HG02610 (cell line): Measurements from ENCODE around the gene TPT1.
"Not testable (repeated sequence)": the region's sequence is repeated elsewhere in the genome, so short reads cannot be mapped to it uniquely, and the experiment has no call there.

Experiments used
- ATAC-seq: cut with Tn5 transposase; IDR thresholded peaks from one replicate; pipeline ENCODE4 v1.9.1; 2021; ENCODE audit warnings: mild to moderate bottlenecking, moderate library complexity; ENCODE audit not compliant: unreplicated experiment

The TPT1 gene

DNA sequence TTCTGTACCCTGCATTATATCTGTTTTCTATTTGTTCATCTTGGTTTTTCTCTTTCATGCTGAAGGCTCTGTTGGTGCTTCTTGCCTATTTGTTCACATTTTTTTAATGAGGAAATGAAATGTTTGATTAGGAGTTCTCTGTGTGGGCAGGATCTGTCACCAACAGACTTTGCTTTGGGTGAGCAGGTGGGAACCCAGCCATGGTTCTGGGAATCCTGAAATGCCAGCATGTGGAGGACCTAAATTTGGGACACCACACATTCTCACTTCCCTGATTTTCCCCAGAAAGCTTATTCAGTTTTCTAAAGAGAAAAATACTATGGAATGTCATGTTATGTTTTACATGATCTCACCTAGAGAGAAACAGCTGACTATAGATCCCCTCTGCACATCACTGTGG lies 34.0 kb downstream of the TPT1 start:
- no peak for ATAC-seq

DNA sequence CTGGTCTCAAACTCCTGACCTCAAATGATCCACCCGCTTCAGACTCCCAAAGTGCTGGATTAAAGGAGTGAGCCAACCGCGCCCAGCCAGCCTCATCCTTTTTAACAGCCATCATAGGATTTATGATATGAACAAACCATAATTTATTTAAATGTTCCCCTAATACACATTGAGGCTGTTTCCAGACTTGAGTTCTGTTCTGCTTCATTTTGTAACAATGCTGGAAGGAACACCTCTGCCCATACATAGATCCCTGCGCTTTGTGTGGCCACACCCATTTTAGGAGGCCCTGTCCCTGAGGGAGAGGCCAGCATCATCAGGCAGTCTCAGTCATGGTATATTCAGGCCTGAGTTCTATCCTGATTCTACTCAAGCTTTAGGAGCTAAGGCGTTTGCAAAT lies 35.9 kb downstream of the TPT1 start:
- ATAC-seq = no peak

DNA sequence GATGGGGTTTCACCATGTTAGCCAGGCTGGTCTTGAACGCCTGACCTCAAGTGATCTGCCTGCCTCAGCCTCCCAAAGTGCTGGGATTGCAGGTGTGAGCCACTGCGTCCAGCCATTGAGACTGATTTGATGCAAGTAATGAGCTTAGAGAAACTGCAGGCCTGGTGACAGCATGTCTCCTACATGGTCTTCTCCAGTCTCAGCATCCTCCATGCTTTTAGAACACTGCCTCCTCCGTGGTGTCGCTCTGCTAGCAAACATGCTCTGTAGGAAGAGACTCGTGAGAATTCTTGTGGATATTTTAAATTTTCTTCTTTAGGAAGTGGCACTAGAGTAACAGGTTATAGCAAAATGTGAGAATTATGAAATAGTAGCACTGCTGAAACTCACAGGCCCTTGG lies 37.1 kb downstream of the TPT1 start:
- ATAC-seq = no peak

DNA sequence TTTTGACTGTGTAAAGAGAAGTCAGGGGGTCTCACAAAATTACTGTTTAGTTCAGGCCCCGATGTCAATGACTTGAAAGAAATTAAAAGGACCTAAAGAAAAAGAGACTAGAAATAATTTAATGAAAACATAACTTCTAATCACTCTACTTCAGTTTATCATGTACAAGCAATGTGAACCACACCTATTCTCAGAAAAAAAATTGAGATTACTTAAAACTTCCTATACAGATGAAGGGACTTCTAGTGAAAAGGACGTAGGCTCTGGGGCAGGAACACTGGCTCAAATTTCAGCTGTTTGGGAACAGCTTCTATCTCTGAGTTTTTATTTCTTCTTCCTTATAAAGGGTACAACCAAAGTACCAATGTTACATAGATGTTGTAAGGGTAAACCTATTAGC lies 38.0 kb downstream of the TPT1 start:
- ATAC-seq = no peak

DNA sequence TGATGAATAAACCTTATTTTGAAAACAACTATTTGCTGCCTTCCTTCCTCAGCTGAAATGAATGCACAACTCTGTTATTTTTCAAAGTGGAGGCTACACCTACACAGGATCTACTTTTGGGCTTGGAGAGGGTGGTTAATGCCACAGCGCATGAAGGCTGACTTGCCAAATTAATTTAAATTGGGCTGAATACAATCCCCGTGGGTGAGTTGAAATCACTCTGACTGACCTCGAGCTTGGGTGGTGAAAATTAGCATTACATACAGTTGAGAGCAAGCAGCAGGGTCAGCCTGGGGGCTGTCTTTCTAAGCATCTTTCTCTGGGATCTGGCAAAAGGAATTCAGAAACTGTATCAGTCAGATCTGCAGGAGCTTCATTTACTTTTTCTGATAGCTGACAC lies 38.5 kb downstream of the TPT1 start:
- ATAC-seq = no peak

DNA sequence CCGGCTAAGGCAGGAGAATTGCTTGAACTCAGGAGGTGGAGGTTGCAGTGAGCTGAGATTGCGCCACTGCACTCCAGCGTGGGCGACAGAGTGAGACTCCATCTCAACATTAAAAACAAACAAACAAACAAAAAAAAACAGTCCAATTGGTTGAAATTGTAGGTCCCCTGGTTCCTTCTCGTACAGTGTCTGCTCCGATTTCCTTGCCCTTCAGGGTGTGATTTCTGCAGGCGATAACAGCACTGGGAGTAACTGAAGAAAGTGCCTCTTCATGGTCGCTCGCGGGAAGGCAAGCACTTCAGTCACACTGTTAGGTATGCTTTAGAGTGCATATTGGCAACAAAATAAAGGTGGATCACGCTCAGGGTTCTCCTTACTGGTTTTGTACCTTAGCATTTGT lies 39.7 kb downstream of the TPT1 start:
- no peak for ATAC-seq

DNA sequence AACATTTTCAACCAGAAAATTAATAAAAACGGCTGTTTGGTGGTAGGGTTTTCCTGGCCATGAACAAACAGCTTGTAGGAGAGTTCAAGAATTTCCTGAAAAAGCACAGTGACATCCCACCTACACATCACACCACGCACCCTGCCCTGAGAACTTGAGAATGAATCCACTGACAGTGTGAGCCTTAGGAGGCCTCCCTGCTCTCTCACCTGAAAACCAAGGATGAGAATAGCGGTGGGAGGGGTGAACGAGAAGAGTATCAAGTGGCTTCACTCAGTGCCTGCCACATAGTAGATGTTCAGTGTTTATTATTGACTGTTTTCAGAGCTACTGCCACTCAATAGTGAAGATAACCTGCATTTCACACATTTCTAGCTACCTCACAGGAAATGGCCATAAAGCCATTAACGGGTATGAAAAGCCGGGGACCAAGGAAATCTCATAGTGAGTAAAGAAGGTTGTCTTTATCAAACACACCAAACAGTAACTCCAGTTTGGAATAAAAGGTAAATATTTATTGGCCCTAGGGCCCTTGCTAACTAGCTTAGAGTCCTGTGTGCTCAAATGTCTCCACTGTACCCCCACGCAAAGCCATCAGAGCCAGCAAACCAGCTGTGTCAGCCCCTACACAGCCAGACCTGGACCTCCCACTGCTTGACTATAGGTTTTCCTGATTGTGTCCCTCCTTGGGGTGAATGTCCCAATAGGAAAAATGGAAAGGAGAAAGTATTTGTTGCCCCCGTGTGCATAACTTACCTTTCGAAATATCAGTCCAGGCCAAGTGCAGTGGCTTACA lies 40.6 kb downstream of the TPT1 start:
- ATAC-seq = no peak

DNA sequence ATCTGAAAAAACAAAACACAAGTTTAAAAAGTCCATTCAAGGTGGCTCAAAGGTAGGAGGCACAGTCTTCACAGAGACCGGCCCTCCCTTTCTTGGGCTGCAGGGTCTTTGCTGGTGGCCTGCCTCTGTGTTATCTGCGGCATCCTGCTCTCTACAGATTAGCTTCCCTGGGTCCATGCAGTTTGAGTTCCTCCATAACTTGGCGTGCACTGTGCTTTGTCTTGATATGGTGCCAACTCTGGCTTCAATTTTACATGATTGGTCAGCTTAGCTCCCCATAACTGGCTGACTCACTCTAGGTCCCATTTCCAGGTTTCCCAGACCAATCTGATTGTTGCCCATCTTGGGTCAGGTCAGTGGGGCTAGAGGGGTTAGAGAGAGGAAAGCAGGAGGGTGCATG lies 41.8 kb downstream of the TPT1 start:
- ATAC-seq = no peak

DNA sequence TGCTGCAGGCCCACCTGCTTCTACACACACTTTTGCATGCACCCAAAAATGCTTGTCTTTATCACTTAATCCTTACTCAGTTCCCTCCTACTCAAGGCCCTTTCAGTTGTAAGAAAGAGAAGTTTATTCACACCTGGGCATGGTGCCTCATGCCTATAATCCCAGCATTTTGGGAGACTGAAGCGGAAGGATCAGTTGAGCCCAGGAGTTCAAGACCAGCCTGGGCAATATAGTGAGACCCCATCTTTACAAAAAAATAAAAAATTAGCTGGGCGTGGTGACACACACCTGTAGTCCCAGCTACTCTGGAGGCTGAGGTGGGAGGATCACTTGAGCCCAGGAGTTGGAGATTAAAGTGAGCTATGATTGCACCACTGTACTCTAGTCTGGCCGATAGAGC lies 42.4 kb downstream of the TPT1 start:
- ATAC-seq = not testable (repeated sequence)

DNA sequence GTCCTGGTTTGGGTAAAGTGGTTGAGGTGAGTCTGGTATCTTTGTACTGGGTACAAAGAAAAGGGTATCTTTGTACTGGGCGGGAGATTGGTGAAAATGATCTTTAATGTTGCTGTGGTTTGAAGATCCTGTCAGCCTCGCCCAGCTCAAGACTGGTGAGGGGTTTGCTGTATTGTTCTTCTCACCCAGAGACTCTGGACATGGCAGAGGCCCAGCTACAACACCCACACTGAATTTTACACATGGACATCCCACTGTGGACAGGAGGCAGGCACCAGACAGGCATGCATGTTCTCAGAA lies 42.8 kb downstream of the TPT1 start:
- no peak for ATAC-seq

DNA sequence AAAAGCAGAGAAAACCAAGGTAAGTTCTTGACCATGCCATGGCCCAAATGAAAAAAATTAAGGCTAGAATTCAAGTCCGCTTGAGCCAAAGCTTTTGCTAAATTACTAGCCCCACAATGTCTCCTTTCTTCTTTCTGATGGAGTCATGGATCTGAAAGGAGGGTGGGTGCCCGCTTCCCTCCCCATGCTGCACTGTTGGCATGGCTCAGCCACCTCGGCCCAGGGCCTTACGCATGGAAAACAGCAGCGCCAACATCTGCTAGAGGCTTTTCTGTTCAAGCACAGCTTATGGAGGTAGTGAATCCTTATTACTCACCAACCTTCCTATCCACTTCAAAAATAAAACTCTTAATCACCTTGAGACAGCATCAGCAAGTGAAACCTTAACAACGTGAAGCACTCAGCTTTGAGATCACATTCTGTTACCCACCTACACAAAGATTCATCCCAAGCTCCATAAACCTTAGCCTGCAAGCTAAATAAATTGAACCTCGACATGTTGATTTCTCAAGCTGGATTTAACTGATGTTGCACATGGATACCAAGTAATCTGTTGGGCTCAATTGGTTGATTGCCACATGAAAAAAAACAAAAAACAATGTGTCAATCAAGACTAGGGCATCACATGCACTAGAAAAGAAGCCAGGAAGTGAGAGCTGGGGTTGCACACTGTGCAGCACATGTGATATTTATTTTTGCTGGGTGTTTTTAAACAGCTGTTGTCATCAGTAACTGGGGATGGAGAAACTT lies 43.4 kb downstream of the TPT1 start:
- ATAC-seq = no peak

DNA sequence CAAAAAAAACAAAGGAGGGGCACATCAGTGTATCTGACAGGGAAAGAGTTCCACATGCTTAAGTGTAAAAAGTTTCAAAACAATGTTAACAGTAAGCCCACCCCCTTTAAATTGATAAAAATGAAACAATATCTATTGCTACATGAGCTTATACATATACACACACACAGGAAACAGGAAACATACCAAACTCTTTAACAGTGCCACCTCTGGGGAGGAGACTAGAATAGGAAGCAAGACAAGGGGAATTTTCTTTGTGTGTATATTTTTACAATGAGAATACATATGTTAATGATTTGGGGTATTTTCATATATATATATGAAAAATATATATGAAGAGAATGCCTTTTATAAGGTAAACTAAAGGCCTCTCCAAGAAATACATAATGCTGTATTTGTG lies 44.7 kb downstream of the TPT1 start:
- ATAC-seq = no peak

DNA sequence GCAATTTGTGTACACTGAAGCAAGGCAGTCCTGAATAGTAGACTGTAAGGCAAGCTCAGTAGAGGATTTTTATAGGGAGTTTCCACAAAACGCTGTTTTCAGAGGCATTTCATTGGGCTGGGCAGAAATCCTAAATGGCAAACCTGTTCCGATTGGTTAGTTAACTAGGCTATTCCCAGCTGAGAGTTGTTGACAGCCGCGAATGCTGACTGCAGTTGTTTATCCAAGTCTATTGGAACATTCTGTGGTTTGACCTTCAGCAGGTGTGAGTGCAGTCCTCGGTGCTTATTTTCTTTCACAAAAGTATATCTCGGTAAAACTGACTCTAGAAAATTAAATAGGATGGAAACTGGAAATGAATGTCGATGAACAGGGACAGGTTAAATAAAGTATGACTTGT lies 45.4 kb downstream of the TPT1 start:
- ATAC-seq = no peak

DNA sequence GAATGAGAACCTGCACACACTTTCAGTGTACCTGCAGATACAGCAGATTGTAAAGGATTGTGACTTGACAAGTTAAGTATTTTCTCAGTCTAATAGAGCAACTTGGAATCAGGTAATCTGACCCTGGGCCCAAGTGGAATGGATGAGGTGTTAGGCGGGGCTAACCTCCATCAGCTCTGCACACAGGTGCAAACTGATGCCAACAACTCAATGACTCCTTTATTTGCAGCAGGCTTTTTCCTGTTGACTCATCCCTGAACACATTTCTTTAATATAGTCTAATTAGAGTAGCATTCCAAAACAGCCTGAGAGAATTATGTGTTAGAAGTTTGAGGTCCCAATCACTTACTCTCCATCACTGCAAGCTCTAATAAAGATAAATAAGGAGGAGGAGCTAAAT lies 48.8 kb downstream of the TPT1 start:
- ATAC-seq = no peak

DNA sequence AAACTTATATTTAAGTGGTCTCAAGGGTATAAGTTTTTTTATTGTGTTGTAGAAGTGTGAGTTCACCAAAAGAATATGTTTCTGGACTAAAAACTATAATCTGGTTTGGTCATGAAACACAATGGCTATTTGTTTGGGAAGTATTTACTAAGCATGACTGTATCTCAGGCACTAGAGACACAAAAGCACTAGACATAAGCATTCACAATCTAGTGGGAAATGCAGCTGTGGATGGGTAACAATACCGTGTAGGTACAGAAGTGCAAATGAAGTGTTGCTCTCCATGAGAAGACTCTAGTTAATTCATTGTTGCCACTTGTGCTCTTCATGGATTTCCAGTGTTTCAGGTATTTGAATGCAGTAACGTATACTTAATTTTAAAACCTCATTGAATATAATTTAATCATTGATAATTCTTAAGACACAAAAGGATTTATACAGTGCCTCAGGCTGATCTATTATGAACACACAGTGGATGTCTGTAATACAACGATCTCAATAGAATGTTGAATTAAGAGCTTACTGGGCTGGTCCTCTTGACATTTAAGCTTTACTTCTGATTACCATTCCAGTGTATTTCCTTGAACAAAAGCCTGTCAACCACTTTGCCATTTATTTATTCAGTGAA lies 50.9 kb downstream of the TPT1 start:
- no peak for ATAC-seq
